Skin of body (tissue), 2 donors: ENCODE results near the gene RECQL5. TPM values are rescaled to one million over a fixed set of nuclear protein-coding genes. Genes with fewer than 3 reads are reported as not detected.
A peak's percentile ranks its signal among the peaks of the same experiment; 100 is the strongest.
"Not testable (repeated sequence)": the region's sequence is repeated elsewhere in the genome, so short reads cannot be mapped to it uniquely, and the experiment has no call there.

Source experiments
- DNase-seq: peaks from one replicate; lab custom pipeline; 2025; lab: John Stamatoyannopoulos, UW
- total RNA-seq: library from RNA; depleted of rRNA; stranded (reverse); fragments of >200 nt; gene quantifications from one replicate; pipeline ENCODE4 v1.2.3, GENCODE V29; 2014

Gene RECQL5
- total RNA-seq, 1 donor from 2014 or later, result 22.3 TPM

DNA sequence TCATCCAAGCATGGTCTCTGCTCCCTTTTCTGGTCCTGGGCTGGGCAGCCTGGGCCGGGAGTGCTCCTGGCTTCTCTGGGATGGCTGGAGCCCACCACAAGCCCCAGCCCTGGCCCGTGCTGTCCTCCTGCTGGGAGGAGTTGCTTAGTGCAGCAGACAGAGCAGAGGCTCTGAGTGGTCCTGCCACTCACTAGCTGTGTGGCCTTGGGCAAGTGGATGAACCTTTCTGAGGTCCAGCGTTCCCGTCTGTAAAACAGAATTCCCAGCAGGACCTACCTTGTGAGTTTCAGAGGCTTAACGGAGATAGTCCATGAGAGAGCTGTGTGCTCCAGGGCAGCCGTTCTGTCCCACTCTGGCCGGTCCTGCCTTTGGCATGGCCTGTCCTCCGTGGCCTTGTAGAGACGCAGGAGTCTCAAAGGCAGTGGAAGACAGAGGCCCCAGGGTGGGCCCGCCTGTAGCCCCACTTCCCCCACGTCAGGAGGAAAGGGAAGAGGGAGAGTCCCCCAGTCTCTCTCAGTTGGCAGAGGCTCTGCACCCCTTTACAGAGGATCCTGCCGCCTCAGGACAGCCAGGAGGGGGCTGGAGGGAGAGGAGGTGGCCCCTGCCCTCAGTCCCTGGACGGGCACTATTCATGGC, 71.6 kb downstream of the RECQL5 start:
- DNase-seq, result no peak

DNA sequence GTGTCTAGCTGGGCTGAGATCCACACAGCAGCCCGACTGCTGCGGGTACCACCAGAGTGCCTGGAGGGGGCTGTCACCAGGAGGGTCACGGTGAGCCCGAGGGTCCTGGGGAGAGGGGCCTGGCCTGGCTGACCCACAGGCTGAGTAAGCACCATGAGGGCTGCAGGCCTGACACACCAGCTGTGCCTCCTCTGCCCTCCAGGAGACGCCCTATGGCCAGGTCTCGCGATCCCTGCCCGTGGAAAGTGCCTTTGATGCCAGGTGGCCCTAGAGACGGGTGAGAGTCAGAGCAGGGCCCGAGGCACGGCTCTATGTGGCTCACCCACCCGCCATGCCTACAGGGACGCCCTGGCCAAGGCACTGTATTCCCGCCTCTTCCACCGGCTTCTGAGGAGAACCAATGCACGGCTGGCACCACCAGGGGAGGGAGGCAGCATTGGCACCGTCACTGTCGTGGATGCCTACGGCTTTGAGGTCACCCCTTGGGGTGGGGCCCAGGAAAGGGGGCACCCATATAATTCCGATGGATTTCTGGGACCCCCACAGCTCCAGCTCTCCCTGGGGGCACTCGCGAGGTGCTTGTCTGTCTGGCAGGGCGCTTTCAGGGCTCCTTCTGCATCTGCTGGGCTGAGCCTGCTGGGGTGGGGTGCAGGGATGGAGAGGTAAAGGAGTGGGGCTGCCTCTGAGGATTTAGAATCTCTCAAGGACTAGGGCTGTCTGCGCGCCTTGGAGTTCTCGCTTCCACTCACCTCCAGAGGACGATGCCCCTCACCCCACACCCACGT, 72.3 kb downstream of the RECQL5 start:
- DNase-seq, result no peak

DNA sequence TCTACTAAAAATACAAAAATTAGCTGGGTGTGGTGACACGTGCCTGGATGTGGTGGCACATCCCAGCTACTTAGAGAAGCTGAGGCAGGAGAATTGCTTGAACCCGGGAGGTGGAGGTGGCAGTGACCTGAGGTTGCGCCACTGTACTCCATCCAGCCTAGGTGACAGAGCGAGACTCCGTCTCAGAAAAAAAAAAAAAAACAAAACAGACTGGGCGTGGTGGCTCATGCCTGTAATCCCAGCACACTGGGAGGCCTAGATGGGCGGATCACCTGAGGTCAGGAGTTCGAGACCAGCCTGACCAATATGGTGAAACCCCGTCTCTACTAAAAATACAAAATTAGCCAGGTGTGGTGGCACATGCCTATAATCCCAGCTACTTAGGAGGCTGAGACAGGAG, 73.5 kb downstream of the RECQL5 start:
- not testable (repeated sequence) for DNase-seq

DNA sequence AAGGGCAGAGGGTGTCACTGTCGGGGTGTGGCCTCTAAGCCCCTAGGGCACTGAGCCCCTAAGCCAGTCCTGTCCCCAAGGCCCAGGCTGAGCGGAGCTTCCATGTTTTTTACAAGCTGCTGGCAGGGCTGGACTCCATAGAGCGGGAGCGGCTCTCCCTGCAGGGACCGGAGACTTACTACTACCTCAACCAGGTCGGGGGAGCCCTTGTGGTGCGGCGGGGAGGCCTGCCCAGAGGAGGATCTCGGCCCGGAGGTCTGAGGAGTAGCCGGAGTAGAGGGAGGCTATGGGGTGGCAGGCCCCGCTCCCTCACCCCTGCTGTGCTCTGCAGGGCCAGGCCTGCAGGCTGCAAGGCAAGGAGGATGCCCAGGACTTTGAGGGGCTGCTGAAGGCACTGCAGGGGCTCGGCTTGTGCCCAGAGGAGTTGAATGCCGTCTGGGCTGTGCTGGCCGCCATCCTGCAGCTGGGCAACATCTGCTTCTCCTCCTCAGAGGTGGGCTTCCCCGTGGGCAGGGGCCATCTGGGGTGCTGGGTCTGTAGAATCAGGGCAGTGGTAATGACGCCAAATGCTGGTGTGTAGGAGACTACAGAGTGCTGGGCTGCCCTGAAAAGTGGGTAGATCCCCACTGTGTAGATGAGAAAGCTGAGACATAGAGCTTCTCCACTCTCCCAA, 74.5 kb downstream of the RECQL5 start:
- no peak for DNase-seq

DNA sequence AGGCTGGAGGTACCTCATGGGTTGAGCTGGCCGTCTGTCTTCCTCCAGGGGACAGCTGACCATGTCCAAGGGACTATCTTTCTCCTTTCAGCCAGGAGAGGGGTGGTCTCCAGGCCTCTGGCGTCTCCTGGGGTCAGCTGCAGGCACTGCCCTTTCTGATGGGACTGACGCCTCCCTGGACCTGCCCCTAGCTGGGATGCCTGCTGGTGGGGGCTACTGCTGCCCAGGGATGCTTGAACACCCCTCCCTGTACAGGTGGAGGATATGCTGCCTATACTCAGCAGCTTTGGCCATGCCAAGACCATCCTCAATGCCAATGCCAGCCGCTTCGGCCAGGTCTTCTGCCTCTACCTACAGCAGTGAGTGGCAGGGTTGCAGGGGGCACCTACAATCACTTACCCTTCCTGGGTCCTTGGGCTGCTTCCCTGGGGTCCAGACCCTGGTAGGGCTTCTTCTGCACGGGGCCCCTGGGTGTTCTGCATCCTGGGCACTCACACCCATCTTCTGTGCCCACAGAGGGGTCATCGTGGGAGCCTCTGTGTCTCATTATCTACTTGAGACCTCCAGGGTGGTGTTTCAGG, 75.1 kb downstream of the RECQL5 start:
- no peak for DNase-seq

DNA sequence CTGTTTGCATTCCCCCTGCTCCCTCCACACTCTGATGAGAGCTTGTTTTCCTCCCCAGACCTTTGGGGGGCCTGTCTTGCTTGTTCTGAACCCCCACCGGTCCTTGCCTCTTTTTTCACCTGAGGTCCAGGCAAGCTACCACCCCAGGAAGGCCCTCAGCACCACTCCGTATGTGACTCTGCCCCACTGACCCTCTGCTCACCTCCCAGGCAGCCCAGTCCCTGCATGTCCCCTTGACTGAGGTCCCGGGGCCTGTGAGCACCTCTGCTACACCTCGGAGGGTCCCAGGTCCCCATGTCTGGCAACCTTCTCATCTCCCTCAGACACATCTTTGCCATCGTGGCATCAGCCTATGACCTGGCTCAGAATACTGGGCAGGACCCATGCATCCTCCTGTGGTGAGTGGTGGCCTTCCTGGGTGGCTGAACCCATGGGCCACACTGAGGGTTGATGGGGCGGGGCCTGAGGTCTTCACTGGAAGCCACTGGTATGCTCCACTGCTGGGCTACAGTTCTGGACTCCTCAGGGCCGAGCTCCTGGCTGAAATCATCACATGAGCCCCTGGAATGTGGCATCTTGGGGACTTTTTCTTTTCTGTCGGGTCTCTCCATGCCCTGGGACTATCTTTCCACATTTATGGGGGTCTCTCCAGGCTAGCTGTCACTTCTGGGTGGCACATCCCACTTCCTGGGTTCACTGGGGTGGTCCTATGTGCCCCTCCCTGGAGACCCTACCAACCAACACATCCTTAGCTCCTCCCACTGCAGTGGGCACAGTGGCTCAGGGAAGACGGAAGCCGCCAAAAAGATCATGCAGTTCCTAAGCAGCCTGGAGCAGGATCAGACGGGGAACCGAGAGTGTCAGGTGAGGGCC, 75.9 kb downstream of the RECQL5 start:
- no peak for DNase-seq

DNA sequence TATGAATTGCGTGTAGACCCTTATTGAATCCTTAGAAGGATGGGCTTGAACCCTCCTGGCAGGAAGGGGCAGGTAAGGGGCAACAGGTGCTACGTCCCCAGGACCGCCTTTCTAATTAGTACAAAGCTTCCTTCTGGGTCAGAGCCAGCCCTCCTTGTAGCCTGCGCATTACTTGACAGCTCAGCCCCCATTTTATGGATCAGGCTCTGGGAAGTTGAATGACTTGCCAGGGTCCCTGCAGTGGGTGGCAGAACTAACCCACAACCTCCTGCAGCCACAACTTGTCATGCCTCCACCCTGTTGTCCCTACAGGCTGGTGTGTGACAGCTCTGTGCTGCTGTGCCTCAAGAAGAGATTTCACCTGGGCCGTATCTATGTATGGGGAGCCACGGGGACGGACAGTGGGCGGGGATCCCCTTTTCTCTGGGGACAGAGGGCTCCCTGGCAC, 76.6 kb downstream of the RECQL5 start:
- no peak for DNase-seq

DNA sequence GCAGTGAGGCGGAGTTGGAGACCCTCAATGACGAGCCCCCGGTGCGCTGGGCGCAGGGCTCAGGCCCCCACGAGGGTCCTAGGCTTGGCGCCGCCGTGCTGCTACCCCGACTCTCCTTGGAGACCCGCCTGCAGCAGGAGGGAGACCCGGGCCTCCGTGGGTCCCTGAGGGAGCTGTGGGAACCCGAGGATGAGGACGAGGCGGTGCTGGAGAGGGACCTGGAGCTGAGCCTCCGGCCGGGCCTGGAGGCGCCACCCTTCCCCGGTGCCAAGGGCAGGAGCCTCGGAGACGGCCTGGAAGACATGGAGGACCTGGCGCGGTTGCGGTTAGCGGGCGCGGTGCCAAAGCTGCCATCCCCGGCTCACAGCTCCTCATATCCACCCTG, 77.0 kb downstream of the RECQL5 start:
- no peak for DNase-seq

DNA sequence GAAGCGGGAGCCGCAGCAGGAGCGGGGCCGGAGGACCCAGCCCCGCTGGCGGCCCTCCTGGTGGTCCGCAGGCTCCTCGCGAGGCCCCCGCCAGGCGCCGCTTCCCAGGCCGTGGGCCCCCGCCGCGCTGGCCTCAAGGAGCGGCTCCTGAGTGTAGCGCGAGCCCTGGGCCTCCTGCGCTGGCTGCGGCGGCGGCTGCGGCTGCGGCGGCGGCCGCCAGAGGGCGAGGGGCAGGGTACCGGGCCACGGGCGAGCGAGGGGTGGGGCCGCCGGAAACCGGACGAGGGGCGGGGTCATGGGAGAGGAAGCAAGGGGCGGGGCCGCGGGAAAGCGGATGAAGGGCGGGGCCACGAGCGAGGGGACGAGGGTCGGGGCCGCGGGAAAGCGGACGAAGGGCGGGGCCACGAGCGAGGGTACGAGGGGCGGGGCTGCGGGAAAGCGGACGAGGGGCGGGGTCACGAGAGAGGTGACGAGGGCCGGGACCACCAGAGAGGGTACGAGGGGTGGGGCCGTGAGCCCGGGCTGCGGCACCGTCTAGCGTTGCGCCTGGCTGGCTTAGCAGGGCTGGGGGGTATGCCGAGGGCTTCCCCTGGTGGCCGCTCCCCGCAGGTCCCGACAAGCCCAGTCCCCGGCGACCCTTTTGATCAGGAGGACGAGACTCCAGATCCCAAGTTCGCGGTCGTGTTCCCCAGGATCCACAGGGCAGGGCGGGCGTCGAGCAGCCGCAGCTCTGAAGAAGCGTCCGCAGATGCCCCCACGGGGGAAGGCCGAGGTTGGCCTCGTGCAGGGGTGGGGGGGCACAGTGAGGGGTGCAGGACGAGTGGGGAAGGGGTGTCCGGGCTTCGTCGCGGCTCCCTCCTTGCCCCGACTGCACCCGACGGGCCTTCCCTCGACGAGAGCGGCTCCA, 77.7 kb downstream of the RECQL5 start:
- DNase-seq, result peak; percentile 87

DNA sequence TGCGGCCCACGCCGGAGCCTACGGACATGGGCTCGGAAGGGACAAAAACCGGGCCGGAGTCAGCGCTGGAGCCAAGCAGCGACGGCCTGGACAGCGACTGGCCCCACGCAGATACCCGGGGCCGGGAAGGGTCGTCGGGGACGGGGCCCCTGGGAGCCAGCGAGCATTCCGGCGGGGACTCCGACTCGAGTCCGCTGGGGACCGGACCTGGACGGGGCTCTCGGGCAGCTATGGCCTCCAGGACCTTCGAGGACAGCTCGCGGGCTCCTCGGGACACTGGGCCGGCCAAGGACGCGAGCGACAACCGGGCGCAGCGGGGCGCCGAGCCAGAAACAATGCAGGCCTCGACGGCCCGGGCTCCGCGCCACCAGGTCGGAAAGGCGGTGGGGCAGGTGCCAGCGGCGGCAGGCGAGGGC, 78.3 kb downstream of the RECQL5 start:
- no peak for DNase-seq

DNA sequence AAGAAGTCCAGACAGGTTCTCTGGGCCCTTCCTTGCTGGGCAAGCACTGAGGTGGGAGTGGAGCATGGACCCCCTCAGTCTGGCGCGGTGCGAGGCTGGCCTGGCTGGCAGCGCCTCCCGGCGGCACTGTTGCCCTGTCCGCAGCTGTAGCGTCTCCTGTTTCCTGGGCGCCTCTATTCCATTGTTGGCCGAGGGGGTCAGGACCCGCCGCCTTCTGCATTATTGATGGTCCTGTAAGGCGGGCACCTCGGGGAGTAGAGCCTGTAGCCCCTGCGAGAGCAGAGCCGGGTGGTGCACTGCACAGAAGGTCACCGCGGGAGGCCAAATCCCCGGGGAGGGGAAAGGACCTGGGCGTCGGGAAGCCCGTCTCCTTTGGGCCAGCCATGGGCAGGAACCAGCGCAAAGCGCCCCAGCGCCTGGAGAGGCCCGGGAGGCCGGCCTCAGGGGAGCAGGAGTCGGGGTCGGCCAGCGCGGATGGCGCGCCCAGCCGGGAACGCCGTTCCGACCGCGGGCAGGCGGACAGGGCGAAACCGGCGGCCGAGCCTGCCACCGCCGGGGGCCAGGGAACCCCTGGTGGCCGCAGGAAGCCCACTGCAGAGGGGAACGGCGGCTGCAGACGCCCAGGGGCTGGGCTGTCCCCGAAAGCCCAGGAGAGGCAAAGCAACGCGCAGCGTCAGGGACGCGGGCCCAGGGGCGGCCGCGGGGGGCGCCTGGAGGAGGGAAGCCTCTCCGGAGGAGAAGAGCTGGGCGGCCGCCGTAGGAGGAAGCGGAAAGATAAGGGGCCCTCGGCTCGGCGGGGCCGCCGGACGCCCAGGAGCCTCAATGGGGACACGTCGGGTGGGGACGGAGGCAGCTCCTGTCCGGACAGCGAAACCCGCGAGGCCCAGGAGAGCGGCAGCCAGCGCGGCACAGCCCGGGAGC, 79.0 kb downstream of the RECQL5 start, which contains the start of gene MYO15B:
Gene MYO15B (plus strand): TSS at position 126 of the 921 bp plus-strand sequence. CDS start 258 bp downstream, at position 384.
- DNase-seq, result no peak

DNA sequence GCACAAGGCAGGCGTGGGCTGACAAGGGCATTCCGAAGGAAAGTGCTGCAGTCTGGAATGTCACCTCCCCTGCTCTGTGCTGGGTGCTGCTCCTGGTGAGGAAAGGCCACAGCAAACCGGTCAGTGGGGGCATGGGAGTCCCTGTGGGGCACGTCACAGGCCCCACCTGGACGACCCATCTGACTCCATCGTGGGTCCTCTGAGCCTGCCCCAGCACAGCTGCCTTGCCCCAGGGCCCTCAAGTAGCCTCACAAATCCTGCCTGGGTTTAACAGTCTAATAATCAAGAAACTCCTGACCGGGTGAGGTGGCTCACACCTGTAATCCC, 82.1 kb downstream of the RECQL5 start:
- no peak for DNase-seq

DNA sequence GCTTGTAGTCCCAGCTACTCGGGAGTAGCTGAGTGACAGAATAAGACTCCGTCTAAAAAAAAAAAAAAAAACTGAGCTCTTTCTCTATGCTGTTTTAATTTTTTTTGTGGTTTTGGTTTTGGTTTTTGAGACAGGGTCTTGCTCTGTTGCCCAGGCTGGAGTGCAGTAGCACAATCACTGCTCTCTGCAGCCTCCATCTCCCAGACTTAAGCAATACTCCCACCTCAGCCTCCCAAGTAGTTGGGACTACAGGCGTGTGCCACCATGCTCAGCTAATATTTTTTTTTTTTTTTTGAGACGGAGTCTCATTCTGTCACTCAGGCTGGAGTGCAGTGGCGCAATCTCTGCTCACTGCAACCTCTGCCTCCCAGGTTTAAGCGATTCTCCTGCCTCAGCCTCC, 83.8 kb downstream of the RECQL5 start:
- DNase-seq, result not testable (repeated sequence)

DNA sequence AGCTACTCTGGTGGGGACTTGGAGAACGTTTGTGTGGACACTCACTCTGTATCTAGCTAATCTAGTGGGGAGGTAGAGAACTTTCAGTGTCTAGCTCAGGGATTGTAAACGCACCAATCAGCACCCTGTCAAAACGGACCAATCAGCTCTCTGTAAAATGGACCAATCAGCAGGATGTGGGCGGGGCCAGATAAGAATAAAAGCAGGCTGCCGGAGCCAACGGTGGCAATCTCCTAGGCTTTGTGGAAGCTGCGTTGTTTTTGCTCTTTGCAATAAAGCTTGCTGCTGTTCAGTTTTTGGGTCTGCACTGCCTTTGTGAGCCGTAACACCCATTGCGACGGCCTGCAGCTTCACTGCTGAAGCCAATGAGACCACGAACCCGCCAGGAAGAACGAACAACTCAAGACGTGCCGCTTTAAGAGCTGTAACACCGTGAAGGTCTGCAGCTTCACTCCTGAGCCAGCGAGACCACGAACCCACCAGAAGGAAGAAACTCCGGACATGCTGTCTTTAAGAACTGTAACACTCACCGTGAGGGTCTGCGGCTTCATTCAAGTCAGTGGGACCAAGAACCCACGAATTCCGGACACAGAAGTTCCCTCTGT, 85.7 kb downstream of the RECQL5 start:
- DNase-seq, result not testable (repeated sequence)
